Caco-2 (cell line): ENCODE results near the gene NTHL1. TPM values are rescaled to one million over a fixed set of nuclear protein-coding genes. Genes with fewer than 3 reads are reported as not detected.
A peak's percentile ranks its signal among the peaks of the same experiment; 100 is the strongest.

Experiments
- BruUV-seq: library from RNA; stranded (reverse); fragments of 400-500 nt; replicated peaks from 2 replicates; lab custom pipeline; 2021; lab: Mats Ljungman, UMichigan
- CTCF ChIA-PET: fragments of 300-600 bp; sonication (Branson Sonifier 250); formaldehyde crosslinking; loops from one replicate; lab custom pipeline; 2022; ENCODE audit warnings: antibody characterized with exemption; lab: Charles Lee
- POLR2A ChIA-PET: fragments of 300-600 bp; sonication (Branson Sonifier 250); formaldehyde crosslinking; loops from one replicate; lab custom pipeline; 2022; ENCODE audit warnings: antibody characterized with exemption; lab: Charles Lee
- DNase-seq, 2 experiments: peaks; one replicate each; pipeline versions ENCODE4 v3.0.0 to v3.0.0-alpha.2; 2020 to 2022
- H3K27me3 ChIP-seq: replicated peaks from 2 replicates; pipeline ENCODE4 v1.6.0; 2011; ENCODE audit warnings: low read length; ENCODE audit not compliant: control insufficient read depth, insufficient read depth
- H3K36me3 ChIP-seq: 2 replicates; pipeline ENCODE4 v1.5.1; 2011; ENCODE audit warnings: low read length; ENCODE audit not compliant: control insufficient read depth, insufficient read depth
- H3K4me1 ChIP-seq: fragments of 250-450 bp; sonication (Bioruptor Pico); 2 replicates; pipeline ENCODE4 v1.5.1; 2020; ENCODE audit warnings: mild to moderate bottlenecking
- H3K4me3 ChIP-seq: 2 replicates; pipeline ENCODE4 v1.5.1; 2011; ENCODE audit warnings: low read depth, mild to moderate bottlenecking, control low read depth, low read length
- H3K9me3 ChIP-seq: fragments of 250-450 bp; sonication (Bioruptor Pico); 2 replicates; pipeline ENCODE4 v1.5.1; 2020; ENCODE audit warnings: mild to moderate bottlenecking, moderate library complexity
- H3K27ac Mint-ChIP-seq: one replicate; pipeline ENCODE4 v1.8.0; 2022; ENCODE audit warnings: mixed read lengths; ENCODE audit not compliant: unreplicated experiment
- H3K27me3 Mint-ChIP-seq: one replicate; pipeline ENCODE4 v1.8.0; 2022; ENCODE audit warnings: mixed read lengths; ENCODE audit not compliant: insufficient read depth, unreplicated experiment
- H3K36me3 Mint-ChIP-seq: one replicate; pipeline ENCODE4 v1.8.0; 2022; ENCODE audit warnings: mild to moderate bottlenecking, mixed read lengths; ENCODE audit not compliant: insufficient read depth, unreplicated experiment
- H3K4me1 Mint-ChIP-seq: one replicate; pipeline ENCODE4 v1.8.0; 2022; ENCODE audit warnings: low read depth, mixed read lengths; ENCODE audit not compliant: unreplicated experiment
- H3K4me3 Mint-ChIP-seq: one replicate; pipeline ENCODE4 v1.8.0; 2022; ENCODE audit warnings: mild to moderate bottlenecking, moderate library complexity, mixed read lengths; ENCODE audit not compliant: unreplicated experiment
- H3K9me3 Mint-ChIP-seq: one replicate; pipeline ENCODE4 v1.8.0; 2022; ENCODE audit warnings: mixed read lengths; ENCODE audit not compliant: unreplicated experiment
- intact Hi-C: fragments of 100-400 bp; cut with micrococcal nuclease; formaldehyde crosslinking; loops from one replicate; pipeline ENCODE4 v1.10.0; 2022; ENCODE audit not compliant: unreplicated experiment
- total RNA-seq: library from RNA; stranded (reverse); gene quantifications from 2 replicates; pipeline ENCODE4 v1.2.3, GENCODE V29; 2022
- TF ChIP-seq, protein P1 (sequence below), 2 experiments: fragments of 200-600 bp in 1 of 2; IDR thresholded peaks; 1 replicate in 1 of 2; 2 replicates in 1 of 2; pipeline versions ENCODE4 v1.5.1 to v1.8.0; 2011 to 2022; ENCODE audit warnings: antibody characterized with exemption in 1 of 2, control low read depth in 1 of 2, inconsistent platforms in 1 of 2, low read depth in 1 of 2, low read length in 1 of 2, mild to moderate bottlenecking in 1 of 2, moderate library complexity in 1 of 2; ENCODE audit not compliant: insufficient read depth in 1 of 2, severe bottlenecking in 1 of 2, unreplicated experiment in 1 of 2

The NTHL1 gene
- total RNA-seq, 1 experiment from 2014 or later, result 38.6 TPM

DNA sequence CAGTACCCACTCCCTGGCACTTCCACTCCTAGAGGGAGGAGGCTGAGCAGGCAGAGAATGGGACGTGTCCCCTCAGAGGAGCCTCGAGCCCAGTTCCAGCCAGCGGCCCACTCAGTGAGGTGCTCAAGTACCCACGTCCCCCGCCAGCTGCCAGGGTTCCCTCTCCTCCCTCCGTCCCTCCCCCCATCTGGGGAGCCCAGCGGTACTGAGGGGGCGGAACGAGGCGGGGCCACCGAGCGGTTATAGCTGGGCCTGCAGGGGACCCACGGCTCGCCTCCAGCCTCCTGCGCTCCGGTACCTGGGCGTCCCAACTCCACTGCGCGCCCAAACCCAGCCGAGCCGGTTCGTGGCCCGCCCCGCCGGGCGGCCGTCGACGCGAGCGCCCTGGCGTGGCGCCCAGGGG, 28.1 kb downstream of the NTHL1 start, which contains the start of gene NPW:
NPW (plus strand) TSS at position 268 of the 403 bp plus-strand sequence.
- H3K36me3 ChIP-seq, result no peaks in the 10 kb centered on the region
- POLR2A ChIA-PET, result interaction anchor here (1.2 kb wide), 1 partner anchor 28 kb away, joined by 3 read pairs; the partner anchor contains the start of genes NTHL1 and TSC2
- no TSS peak for BruUV-seq
- H3K27me3 Mint-ChIP-seq, result no peaks in the 10 kb centered on the region
- TF ChIP-seq, protein P1, sequence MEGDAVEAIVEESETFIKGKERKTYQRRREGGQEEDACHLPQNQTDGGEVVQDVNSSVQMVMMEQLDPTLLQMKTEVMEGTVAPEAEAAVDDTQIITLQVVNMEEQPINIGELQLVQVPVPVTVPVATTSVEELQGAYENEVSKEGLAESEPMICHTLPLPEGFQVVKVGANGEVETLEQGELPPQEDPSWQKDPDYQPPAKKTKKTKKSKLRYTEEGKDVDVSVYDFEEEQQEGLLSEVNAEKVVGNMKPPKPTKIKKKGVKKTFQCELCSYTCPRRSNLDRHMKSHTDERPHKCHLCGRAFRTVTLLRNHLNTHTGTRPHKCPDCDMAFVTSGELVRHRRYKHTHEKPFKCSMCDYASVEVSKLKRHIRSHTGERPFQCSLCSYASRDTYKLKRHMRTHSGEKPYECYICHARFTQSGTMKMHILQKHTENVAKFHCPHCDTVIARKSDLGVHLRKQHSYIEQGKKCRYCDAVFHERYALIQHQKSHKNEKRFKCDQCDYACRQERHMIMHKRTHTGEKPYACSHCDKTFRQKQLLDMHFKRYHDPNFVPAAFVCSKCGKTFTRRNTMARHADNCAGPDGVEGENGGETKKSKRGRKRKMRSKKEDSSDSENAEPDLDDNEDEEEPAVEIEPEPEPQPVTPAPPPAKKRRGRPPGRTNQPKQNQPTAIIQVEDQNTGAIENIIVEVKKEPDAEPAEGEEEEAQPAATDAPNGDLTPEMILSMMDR (IDR thresholded peaks at IDR 0.05; ENCODE audit: insufficient read depth in 1 of 2, low read depth in 1 of 2, low read length in 1 of 2, severe bottlenecking in 1 of 2, unreplicated experiment in 1 of 2), result no peak
- no peaks in the 10 kb centered on the region for H3K9me3 Mint-ChIP-seq
- intact Hi-C loops, result no loop called here
- H3K27me3 ChIP-seq, result no peaks in the 10 kb centered on the region
- peak in 1 of 2 experiments; percentile 39 for DNase-seq
- H3K4me3 Mint-ChIP-seq, result peak within 1 kb of the TSS; percentile 67
- no peaks in the 10 kb centered on the region for H3K36me3 Mint-ChIP-seq
- H3K4me3 ChIP-seq, result peak within 1 kb of the TSS; percentile 34
- H3K4me1 Mint-ChIP-seq, result peaks cover 17% of the 10 kb centered on the region
- peaks cover 23% of the 10 kb centered on the region for H3K4me1 ChIP-seq
- H3K9me3 ChIP-seq, result no peaks in the 10 kb centered on the region
- CTCF ChIA-PET, result interaction anchor here (0.9 kb wide), 1 partner anchor 10 kb away, joined by 3 read pairs; no protein-coding TSS in a partner anchor
- H3K27ac Mint-ChIP-seq, result no peak within 1 kb of the TSS

DNA sequence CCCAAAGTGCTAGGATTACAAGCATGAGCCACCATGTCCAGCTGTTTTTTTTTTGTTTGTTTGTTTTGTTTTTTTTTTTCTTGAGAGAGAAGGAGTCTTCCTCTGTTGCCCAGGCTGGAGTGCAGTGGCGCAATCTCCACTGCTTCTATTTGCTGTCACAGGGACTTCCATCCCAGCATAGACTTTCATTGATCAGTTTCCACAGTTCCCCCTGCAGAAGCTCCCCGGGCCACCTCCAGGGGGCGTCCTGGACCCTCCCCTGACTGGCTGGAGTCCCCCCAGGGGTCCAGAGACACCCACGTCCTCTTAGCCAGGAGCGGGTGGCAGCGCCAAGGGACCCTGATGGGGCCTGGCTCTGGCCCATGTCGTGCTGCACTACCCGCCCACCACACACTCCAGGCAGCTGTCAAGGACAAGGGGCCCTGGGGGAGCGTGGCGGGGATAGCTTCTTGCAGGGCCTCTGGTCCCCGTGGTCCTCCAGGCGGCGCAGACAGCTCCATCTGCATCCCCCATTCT, 31.2 kb downstream of the NTHL1 start:
- H3K9me3 ChIP-seq, result no peaks in the 10 kb centered on the region
- H3K4me3 Mint-ChIP-seq, result no peak overlapping the region
- H3K9me3 Mint-ChIP-seq, result no peaks in the 10 kb centered on the region
- ChIA-PET POLR2A (no interaction called here), CTCF (interaction anchor here (1.2 kb wide), 1 partner anchor 139 kb away, joined by 3 read pairs; the partner anchor contains the start of gene TRAF7)
- no peaks in the 10 kb centered on the region for H3K27me3 Mint-ChIP-seq
- H3K27ac Mint-ChIP-seq, result no peak overlapping the region
- H3K27me3 ChIP-seq, result no peaks in the 10 kb centered on the region
- intact Hi-C loops, result no loop called here
- TF ChIP-seq, protein P1 (IDR thresholded peaks at IDR 0.05; ENCODE audit: insufficient read depth in 1 of 2, low read depth in 1 of 2, low read length in 1 of 2, severe bottlenecking in 1 of 2, unreplicated experiment in 1 of 2), result peak in 1 of 2 experiments; percentile 20
- H3K36me3 Mint-ChIP-seq, result no peaks in the 10 kb centered on the region
- peak in 1 of 2 experiments; percentile 26 for DNase-seq
- H3K36me3 ChIP-seq, result no peaks in the 10 kb centered on the region
- H3K4me1 ChIP-seq, result peaks cover 11% of the 10 kb centered on the region
- H3K4me1 Mint-ChIP-seq, result no peaks in the 10 kb centered on the region
- H3K4me3 ChIP-seq, result no peak overlapping the region
- no TSS peak for BruUV-seq

DNA sequence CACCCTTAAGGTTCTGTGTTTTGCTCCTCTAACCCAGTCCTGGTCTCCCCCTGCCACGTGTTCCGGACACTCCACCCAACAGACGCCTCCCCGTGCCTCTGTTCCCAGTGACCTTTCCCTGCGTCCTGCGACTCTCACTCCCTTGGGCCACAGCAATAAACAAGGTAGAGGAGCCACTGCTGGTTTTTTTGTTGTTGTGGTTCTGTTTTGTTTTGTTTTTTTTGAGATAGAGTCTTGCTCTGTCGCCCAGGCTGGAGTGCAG, 31.8 kb downstream of the NTHL1 start:
- Histone ChIP-seq H3K27me3 (no peaks in the 10 kb centered on the region), H3K36me3 (no peaks in the 10 kb centered on the region), H3K4me3 (no peak overlapping the region), H3K4me1 (peaks cover 11% of the 10 kb centered on the region), H3K9me3 (no peaks in the 10 kb centered on the region)
- H3K27ac Mint-ChIP-seq, result peak overlapping the region; percentile 48
- DNase-seq, result no peak
- TF ChIP-seq, protein P1 (IDR thresholded peaks at IDR 0.05; ENCODE audit: insufficient read depth in 1 of 2, low read depth in 1 of 2, low read length in 1 of 2, severe bottlenecking in 1 of 2, unreplicated experiment in 1 of 2), result no peak
- no peaks in the 10 kb centered on the region for H3K36me3 Mint-ChIP-seq
- intact Hi-C loops, result no loop called here
- no peaks in the 10 kb centered on the region for H3K9me3 Mint-ChIP-seq
- TSS peak; percentile 67 for BruUV-seq
- CTCF ChIA-PET, result interaction anchor here (1.2 kb wide), 1 partner anchor 140 kb away, joined by 3 read pairs; the partner anchor contains the start of gene TRAF7
- no peak overlapping the region for H3K4me3 Mint-ChIP-seq
- POLR2A ChIA-PET, result no interaction called here
- H3K27me3 Mint-ChIP-seq, result no peaks in the 10 kb centered on the region
- H3K4me1 Mint-ChIP-seq, result no peaks in the 10 kb centered on the region
